Erythroblast (primary cell): ENCODE results near the gene ATP6V0E2.
A peak's percentile ranks its signal among the peaks of the same experiment; 100 is the strongest.

Experiments
- DNase-seq, 2 experiments: peaks; one replicate each; lab custom pipeline; 2025; lab: John Stamatoyannopoulos, UW
- GATA1 ChIP-seq: IDR thresholded peaks from 2 replicates; pipeline ENCODE4 v1.6.1; 2011; ENCODE audit warnings: low read depth, mild to moderate bottlenecking, control low read depth, low read length, moderate library complexity
- POLR2A ChIP-seq: IDR thresholded peaks from 2 replicates; pipeline ENCODE4 v1.6.1; 2011; ENCODE audit warnings: mild to moderate bottlenecking, low read length

Gene ATP6V0E2

GRCh38 chr7:149873970-149874643 is 338 bp downstream of the ATP6V0E2 start:
- no peak for DNase-seq
- TF ChIP-seq POLR2A (no peak), GATA1 (no peak)

GRCh38 chr7:149874644-149875028 is 867 bp downstream of the ATP6V0E2 start:
- TF ChIP-seq GATA1 (no peak), POLR2A (no peak)
- DNase-seq, result no peak

- TF ChIP-seq GATA1 (no peak), POLR2A (no peak)
- no peak for DNase-seq
Observed at GRCh38 chr7:149875396-149875795, 1.6 kb downstream of the ATP6V0E2 start.

GRCh38 chr7:149877890-149878522 is 4.2 kb downstream of the ATP6V0E2 start:
- DNase-seq, result no peak
- TF ChIP-seq GATA1 (no peak), POLR2A (no peak)

GRCh38 chr7:149878523-149878921 is 4.8 kb downstream of the ATP6V0E2 start:
- DNase-seq, result no peak
- TF ChIP-seq POLR2A (no peak), GATA1 (no peak)

- TF ChIP-seq GATA1 (no peak), POLR2A (no peak)
- DNase-seq, result no peak
Observed at GRCh38 chr7:149879271-149879743, 5.5 kb downstream of the ATP6V0E2 start.

- DNase-seq, result no peak
- TF ChIP-seq GATA1, result no peak
- no peak for TF ChIP-seq POLR2A
Observed at GRCh38 chr7:149879766-149880637, 6.2 kb downstream of the ATP6V0E2 start.

- DNase-seq, result no peak
- TF ChIP-seq POLR2A (no peak), GATA1 (no peak)
Observed at GRCh38 chr7:149880638-149881311, 7.0 kb downstream of the ATP6V0E2 start.

- TF ChIP-seq POLR2A, result no peak
- no peak for TF ChIP-seq GATA1
- no peak for DNase-seq
Observed at GRCh38 chr7:149881328-149882247, 7.8 kb downstream of the ATP6V0E2 start.

GRCh38 chr7:149882248-149883047 is 8.7 kb downstream of the ATP6V0E2 start:
- no peak for TF ChIP-seq POLR2A
- no peak for DNase-seq

- no peak for DNase-seq
- TF ChIP-seq GATA1 (no peak), POLR2A (no peak)
Observed at GRCh38 chr7:149883048-149883438, 9.3 kb downstream of the ATP6V0E2 start.

GRCh38 chr7:149883452-149883861 is 9.7 kb downstream of the ATP6V0E2 start:
- TF ChIP-seq GATA1, result no peak
- TF ChIP-seq POLR2A, result no peak
- DNase-seq, result peak; percentile 45 to 52
